MCF 10A (cell line): Measurements from ENCODE around the gene SPATA13. TPM values are rescaled to one million over a fixed set of nuclear protein-coding genes. Genes with fewer than 3 reads are reported as not detected.

Experiments
- BruUV-seq: library from RNA; stranded (reverse); fragments of 400-500 nt; replicated peaks from 2 replicates; lab custom pipeline; 2021; lab: Mats Ljungman, UMichigan
- CTCF ChIA-PET: fragments of 300-600 bp; sonication (Branson Sonifier 250); formaldehyde crosslinking; extraction: SDS; loops from one replicate; lab custom pipeline; 2021; ENCODE audit warnings: antibody characterized with exemption, inconsistent platforms; lab: Yijun Ruan, JAX
- POLR2A ChIA-PET: fragments of 300-600, 350-650 bp; sonication (Branson Sonifier 250); formaldehyde crosslinking; extraction: SDS; loops from one replicate; lab custom pipeline; 2020; ENCODE audit warnings: antibody characterized with exemption, inconsistent platforms; lab: Yijun Ruan, JAX
- DNase-seq: peaks from one replicate; pipeline ENCODE4 v3.0.0-alpha.2; 2018; ENCODE audit not compliant: unreplicated experiment
- H3K27ac Mint-ChIP-seq: one replicate; pipeline ENCODE4 v1.8.0; 2022; ENCODE audit warnings: mild to moderate bottlenecking, low read depth, mixed read lengths; ENCODE audit not compliant: unreplicated experiment
- H3K27me3 Mint-ChIP-seq: one replicate; pipeline ENCODE4 v1.8.0; 2022; ENCODE audit warnings: mixed read lengths; ENCODE audit not compliant: insufficient read depth, unreplicated experiment
- H3K36me3 Mint-ChIP-seq: one replicate; pipeline ENCODE4 v1.8.0; 2022; ENCODE audit warnings: mild to moderate bottlenecking, moderate library complexity, mixed read lengths; ENCODE audit not compliant: insufficient read depth, unreplicated experiment
- H3K4me1 Mint-ChIP-seq: one replicate; pipeline ENCODE4 v1.8.0; 2022; ENCODE audit warnings: mixed read lengths; ENCODE audit not compliant: insufficient read depth, unreplicated experiment
- H3K4me3 Mint-ChIP-seq: one replicate; pipeline ENCODE4 v1.8.0; 2022; ENCODE audit warnings: mild to moderate bottlenecking, moderate library complexity, mixed read lengths; ENCODE audit not compliant: unreplicated experiment
- H3K9me3 Mint-ChIP-seq: one replicate; pipeline ENCODE4 v1.8.0; 2022; ENCODE audit warnings: mixed read lengths; ENCODE audit not compliant: unreplicated experiment
- CTCF ChIP-seq: fragments of 200-600 bp; IDR thresholded peaks from one replicate; pipeline ENCODE4 v1.8.0; 2022; ENCODE audit warnings: antibody characterized with exemption, mild to moderate bottlenecking; ENCODE audit not compliant: unreplicated experiment
- intact Hi-C: fragments of 100-400 bp; cut with micrococcal nuclease; formaldehyde crosslinking; loops from 2 replicates; pipeline ENCODE4 v1.14.1; 2022
- total RNA-seq: library from RNA; stranded (reverse); gene quantifications from 2 replicates; pipeline ENCODE4 v1.2.3, GENCODE V29; 2022

Gene SPATA13
- total RNA-seq, 1 experiment from 2014 or later, result 2.2 TPM

GRCh38 chr13:24234200-24234915, 73.8 kb downstream of the SPATA13 start:
- intact Hi-C loops, result no loop called here
- no peaks in the 10 kb centered on the region for H3K4me1 Mint-ChIP-seq
- BruUV-seq, result no TSS peak
- DNase-seq, result no peak
- H3K4me3 Mint-ChIP-seq, result no peak overlapping the region
- no peak overlapping the region for H3K27ac Mint-ChIP-seq
- TF ChIP-seq CTCF, result no peak
- CTCF ChIA-PET, result interaction anchor here (0.6 to 2.2 kb wide), 3 partner anchors 10 to 743 kb away, joined by 3 to 6 read pairs (median 4); no protein-coding TSS in a partner anchor
- no peaks in the 10 kb centered on the region for H3K36me3 Mint-ChIP-seq
- POLR2A ChIA-PET, result interaction anchor here (0.6 kb wide), 1 partner anchor 36 kb away, joined by 3 read pairs; no protein-coding TSS in a partner anchor
- no peaks in the 10 kb centered on the region for H3K27me3 Mint-ChIP-seq
- H3K9me3 Mint-ChIP-seq, result no peaks in the 10 kb centered on the region

GRCh38 chr13:24237356-24237755, 76.8 kb downstream of the SPATA13 start:
- CTCF ChIA-PET, result no interaction called here
- no TSS peak for BruUV-seq
- no peaks in the 10 kb centered on the region for H3K9me3 Mint-ChIP-seq
- intact Hi-C loops, result no loop called here
- no peak for DNase-seq
- no peaks in the 10 kb centered on the region for H3K4me1 Mint-ChIP-seq
- H3K36me3 Mint-ChIP-seq, result no peaks in the 10 kb centered on the region
- H3K27ac Mint-ChIP-seq, result no peak overlapping the region
- no peak for TF ChIP-seq CTCF
- no peaks in the 10 kb centered on the region for H3K27me3 Mint-ChIP-seq
- no peak overlapping the region for H3K4me3 Mint-ChIP-seq
- POLR2A ChIA-PET, result no interaction called here

GRCh38 chr13:24241336-24241735, 80.8 kb downstream of the SPATA13 start:
- no peaks in the 10 kb centered on the region for H3K27me3 Mint-ChIP-seq
- ChIA-PET POLR2A (no interaction called here), CTCF (interaction anchor here (1.1 to 1.6 kb wide), 2 partner anchors 11 to 12 kb away, joined by 4 to 6 read pairs; no protein-coding TSS in a partner anchor)
- no peaks in the 10 kb centered on the region for H3K36me3 Mint-ChIP-seq
- BruUV-seq, result no TSS peak
- H3K9me3 Mint-ChIP-seq, result no peaks in the 10 kb centered on the region
- intact Hi-C loops, result no loop called here
- no peak for TF ChIP-seq CTCF
- no peak overlapping the region for H3K4me3 Mint-ChIP-seq
- H3K4me1 Mint-ChIP-seq, result no peaks in the 10 kb centered on the region
- no peak for DNase-seq
- H3K27ac Mint-ChIP-seq, result no peak overlapping the region

- CTCF ChIA-PET, result interaction anchor here (1.1 kb wide), 1 partner anchor 13 kb away, joined by 6 read pairs; no protein-coding TSS in a partner anchor
- intact Hi-C loops, result no loop called here
- BruUV-seq, result no TSS peak
- Mint-ChIP-seq H3K36me3 (no peaks in the 10 kb centered on the region), H3K27me3 (no peaks in the 10 kb centered on the region), H3K27ac (no peak overlapping the region), H3K4me3 (no peak overlapping the region), H3K4me1 (no peaks in the 10 kb centered on the region), H3K9me3 (no peaks in the 10 kb centered on the region)
- POLR2A ChIA-PET, result no interaction called here
- no peak for DNase-seq
- TF ChIP-seq CTCF, result no peak
Measured at GRCh38 chr13:24242100-24242499, 81.6 kb downstream of the SPATA13 start.
